GM08714 (cell line): ENCODE measurements around the gene AQP12A.
"Not testable (repeated sequence)": the region's sequence is repeated elsewhere in the genome, so short reads cannot be mapped to it uniquely, and the experiment has no call there.

Experiments used
- H3K4me3 ChIP-seq: fragments of 200-500 bp; sonication (Bioruptor generic); 2 replicates; pipeline ENCODE4 v1.5.1; 2014; ENCODE audit warnings: mild to moderate bottlenecking, low read length, inconsistent platforms
- ZNF274 ChIP-seq: IDR thresholded peaks from 2 replicates; pipeline ENCODE4 v1.6.1; 2012; ENCODE audit warnings: mild to moderate bottlenecking, low read depth, low read length

Gene AQP12A

DNA sequence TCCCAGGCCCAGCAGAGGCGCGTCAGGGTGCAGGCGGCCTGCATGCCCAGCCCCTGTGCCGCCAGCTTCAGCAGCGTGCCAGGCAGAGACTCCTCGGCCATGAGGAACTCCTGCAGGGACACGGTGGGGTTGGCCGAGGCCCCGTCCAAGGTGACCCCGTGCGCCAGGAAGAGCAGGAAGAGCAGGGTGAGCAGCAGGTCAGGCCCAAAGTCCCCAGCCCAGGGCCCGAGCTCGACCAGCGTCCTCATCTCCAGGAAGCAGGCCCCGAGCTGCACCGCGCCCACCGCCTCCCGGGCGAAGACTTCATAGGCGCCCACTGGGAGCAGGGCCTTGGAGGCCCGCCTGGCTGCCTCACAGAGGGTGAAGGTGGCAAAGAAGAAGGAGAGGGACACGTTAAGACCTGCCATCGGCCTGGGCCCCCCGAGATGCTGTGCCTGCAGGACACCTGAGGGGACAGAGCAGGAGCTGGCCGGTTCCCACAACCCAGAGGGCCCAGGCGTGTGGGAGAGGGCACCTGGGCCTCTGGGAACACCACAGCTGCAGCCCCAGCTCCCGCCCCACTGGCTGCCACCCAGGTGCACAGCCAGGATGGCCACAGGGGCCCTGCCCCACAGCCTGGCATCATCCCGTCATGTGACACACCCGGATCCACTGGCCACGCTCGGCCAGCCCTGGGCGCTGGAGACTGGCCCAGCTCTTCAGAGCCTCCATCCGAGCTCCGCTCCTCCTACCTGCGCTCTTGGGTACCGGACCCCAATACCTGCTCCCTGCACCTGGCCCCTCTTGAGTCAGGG is 9.0 kb upstream of the AQP12A start, which contains the start of gene AQP12B:
AQP12B (minus strand) TSS at position 455 of the 794 bp plus-strand sequence; CDS start at position 407, 48 bp downstream.
- not testable (repeated sequence) for H3K4me3 ChIP-seq

GRCh38 chr2:240683329-240683979 is 8.2 kb upstream of the AQP12A start:
- not testable (repeated sequence) for H3K4me3 ChIP-seq

- H3K4me3 ChIP-seq: not testable (repeated sequence)
Measured at GRCh38 chr2:240683980-240684728, 7.5 kb upstream of the AQP12A start.

GRCh38 chr2:240685771-240686371 is 5.8 kb upstream of the AQP12A start:
- no peak for TF ChIP-seq ZNF274
- no peak overlapping the region for H3K4me3 ChIP-seq

- H3K4me3 ChIP-seq: no peak overlapping the region
- TF ChIP-seq ZNF274: no peak
Measured at GRCh38 chr2:240686460-240686859, 5.2 kb upstream of the AQP12A start.

DNA sequence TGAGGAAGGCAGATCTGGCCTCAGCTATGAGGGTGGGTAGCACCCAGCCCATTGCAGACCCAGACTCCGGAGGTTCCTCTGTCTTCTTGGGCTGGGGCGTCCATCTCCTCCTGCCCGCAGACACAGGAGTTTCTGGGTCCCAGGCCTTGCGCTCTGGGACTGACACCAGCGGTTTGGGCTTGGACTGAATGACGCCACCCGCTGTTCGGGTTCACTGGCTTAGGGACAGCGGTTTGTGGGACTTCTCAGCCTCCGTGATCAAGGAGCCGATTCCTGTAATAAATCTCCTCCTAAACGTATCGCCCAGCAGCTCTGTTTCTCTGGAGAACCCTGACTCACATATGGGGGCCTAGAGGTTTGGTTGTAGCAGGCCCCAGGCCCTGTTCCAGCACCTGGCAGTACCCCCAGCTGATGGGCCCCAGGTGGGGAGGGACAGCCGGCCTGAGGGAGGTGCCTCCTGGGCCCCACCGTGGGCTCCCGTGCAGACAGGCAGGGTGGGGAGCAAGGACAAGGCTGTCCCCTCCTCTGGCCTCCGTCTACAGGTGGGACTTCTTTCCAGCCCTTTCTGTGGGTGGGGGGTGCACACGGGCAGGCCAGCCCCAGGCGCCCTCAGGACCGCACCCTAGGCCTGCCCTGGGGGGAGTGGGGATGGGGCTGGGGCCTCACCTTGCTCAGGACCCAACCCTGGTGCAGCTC is 4.5 kb upstream of the AQP12A start:
- TF ChIP-seq ZNF274: no peak
- no peak overlapping the region for H3K4me3 ChIP-seq

GRCh38 chr2:240687741-240688552 is 3.7 kb upstream of the AQP12A start:
- TF ChIP-seq ZNF274: no peak
- H3K4me3 ChIP-seq: no peak overlapping the region

- no peak for TF ChIP-seq ZNF274
- H3K4me3 ChIP-seq: no peak overlapping the region
Measured at GRCh38 chr2:240688553-240688919, 3.1 kb upstream of the AQP12A start.

DNA sequence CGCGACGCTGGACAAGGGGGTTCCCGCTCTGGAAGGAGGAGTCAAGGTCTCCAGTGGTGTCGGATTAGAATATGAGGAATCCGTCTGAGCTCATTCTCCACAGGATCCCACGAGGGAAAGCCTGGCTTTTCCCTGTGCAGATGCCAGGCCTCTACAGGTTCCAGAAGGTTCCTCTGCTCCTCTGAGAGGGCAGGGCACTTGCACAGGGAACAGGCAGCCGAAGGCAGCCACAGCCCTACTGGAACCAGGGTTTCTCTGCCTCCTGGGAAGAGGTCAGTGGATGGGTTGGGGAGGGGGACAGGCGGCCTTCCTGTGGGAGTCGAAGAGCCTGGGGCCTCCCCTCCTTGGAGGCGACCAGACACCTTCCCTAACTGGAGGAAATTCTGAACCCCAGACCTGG is 1.7 kb upstream of the AQP12A start:
- TF ChIP-seq ZNF274: no peak
- H3K4me3 ChIP-seq: no peak overlapping the region

- H3K4me3 ChIP-seq: not testable (repeated sequence)
Measured at GRCh38 chr2:240690421-240691074, 1.1 kb upstream of the AQP12A start.

DNA sequence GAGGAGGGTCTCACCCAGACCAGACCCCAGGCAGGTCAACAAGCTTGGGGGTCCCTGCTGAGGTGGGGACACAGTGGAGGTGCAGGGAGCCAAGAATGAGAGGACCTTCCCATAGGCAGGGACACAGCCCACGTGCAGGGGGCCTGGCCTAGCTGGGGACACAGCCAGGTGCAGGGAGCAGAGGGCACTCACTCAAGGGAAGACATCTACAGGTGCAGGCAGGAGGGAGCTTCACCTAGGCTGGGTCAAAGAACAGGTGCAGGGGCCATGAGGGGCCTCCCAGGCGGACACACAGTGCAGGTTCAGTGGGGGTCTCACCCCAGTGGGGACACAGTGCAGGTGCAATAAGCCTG is 615 bp upstream of the AQP12A start:
- H3K4me3 ChIP-seq: not testable (repeated sequence)

DNA sequence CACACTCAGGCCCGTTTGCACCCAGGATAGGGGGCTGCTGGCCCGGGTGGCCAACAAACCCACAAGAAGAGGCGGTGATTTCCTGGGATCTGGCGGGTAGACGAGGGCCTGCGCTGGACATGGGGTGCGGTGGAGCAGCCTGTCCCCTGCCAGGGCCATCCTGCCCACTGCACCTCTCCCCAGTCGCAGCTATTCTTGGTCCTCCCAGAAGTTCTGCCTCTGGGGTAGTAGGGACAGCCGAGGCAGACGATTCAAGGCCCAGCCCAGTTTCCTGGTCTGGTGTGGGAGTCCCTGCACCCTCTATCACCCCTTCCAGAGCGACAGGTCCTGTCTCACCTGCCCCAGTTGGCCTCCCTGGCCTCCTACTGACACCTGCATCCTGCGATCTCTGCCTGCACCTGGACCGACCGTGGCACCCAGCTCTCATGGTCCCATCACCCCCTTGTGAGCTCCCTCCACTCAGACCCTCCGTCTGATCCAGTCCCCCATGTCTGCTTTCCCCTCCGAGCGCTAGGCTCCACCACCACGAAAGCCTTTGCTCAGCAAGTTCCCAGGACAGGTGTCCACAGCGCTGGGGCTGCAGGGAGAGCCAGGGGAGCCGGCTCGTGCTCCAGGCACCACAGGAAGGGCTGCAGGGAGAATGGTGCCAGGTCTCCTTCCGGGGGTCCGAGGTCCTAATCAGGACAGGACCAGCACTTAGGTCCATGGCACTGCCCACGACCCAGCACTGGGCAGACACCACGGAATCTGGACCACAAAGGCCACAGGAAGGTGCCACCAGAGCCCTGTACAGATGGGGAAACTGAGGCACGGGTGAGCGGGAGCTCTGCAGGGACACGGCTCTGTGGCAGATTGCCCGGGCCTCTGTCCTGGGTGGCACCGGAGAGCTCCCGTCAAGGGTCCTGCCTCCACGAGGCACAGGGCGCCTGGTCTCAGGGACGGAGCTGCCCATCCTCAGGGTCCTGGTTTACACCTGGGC is 1.2 kb downstream of the AQP12A start:
- not testable (repeated sequence) for H3K4me3 ChIP-seq

- not testable (repeated sequence) for H3K4me3 ChIP-seq
Measured at GRCh38 chr2:240694304-240694703, 2.6 kb downstream of the AQP12A start.

DNA sequence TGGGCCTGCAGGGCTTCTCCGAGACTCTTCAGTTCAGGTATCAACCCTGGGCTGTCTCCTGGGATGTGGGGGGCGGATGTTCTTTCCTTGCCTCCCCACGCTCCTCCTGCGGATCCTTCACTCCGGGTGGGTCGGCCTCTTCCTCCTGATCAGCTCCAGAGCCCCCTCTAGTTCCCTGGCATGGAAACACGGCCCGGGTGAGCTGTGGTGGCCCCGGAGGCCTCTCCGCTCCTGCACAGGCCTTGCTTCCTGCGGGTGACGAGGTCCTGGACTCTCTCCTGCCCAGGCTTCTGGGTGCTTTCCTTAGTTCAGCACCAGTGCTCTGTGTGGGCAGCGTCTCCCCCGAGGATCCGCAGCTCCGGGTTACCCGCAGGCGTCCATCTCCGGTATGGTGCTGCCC is 3.9 kb downstream of the AQP12A start:
- not testable (repeated sequence) for H3K4me3 ChIP-seq

DNA sequence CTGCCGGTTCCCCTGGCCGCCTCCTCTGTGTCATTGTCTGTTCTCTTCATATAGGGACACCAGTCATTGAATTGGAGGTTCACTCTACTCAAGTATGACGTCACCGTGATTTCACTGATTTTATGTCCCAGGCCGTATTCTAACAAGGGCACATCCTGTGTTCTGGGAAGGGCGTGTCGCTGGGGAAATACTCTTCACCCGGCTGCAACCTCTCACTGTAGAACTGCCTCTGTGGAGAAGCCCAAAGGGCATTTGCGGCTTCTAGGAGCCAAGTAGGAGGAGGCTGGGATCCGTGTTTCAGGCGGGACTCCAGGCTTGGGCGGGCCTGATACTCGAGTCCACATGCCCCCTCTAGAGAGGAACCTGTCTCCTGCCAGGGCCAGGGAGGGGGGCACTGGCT is 4.8 kb downstream of the AQP12A start:
- H3K4me3 ChIP-seq: not testable (repeated sequence)

DNA sequence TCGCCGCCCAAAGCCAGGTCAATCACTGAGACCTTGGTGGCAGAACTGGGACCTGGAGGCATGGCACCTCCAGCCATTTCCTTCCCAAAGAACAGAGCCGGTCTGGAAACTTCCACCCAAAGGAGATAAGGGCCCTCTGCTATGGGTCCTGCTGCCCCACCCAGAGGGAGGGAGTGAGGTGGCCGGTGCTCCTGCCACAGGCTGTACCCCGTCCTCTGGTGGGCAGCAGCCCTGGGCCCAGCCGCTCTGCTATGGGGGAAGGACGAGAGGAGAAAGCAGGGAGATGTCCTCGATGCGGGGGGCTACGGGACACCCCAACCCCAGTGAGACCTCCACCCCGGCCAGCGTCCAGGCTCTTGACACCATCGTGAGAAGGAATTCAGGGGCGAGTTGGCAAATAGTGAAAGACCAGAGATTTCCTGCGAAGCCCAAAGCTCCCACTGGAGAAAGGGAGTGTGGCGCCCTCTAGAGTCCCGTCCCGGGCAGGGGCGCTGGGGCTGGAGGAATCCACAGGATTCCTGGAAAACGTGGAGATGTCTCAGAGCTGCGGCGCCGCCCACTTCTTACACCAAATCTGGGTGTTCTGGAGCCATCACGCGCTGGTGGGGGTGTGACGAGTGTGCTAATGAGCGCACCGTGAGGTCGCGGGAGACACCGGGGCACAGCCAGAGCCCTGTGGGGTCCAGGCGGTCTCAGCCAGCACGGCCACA is 7.3 kb downstream of the AQP12A start:
- not testable (repeated sequence) for H3K4me3 ChIP-seq

GRCh38 chr2:240699835-240700234 is 8.2 kb downstream of the AQP12A start:
- not testable (repeated sequence) for H3K4me3 ChIP-seq
